AG04450 (cell line): Measurements from ENCODE around the gene RPS24. TPM values are rescaled to one million over a fixed set of nuclear protein-coding genes. Genes with fewer than 3 reads are reported as not detected.

Experiments used
- CTCF ChIA-PET: fragments of 300-600, 350-600 bp; formaldehyde crosslinking; extraction: SDS; loops from one replicate; lab custom pipeline; 2022; ENCODE audit warnings: antibody characterized with exemption, inconsistent platforms; lab: Charles Lee
- POLR2A ChIA-PET: fragments of 350-600 bp; formaldehyde crosslinking; extraction: SDS; loops from one replicate; lab custom pipeline; 2021; ENCODE audit warnings: antibody characterized with exemption, inconsistent platforms; lab: Yijun Ruan, JAX
- DNase-seq: peaks from one replicate; pipeline ENCODE4 v3.0.0-alpha.2; 2011; ENCODE audit warnings: low read depth, low spot score
- H3K27ac ChIP-seq: one replicate; pipeline ENCODE4 v1.5.1; 2012; ENCODE audit warnings: low read depth, low read length, control low read depth
- H3K27me3 ChIP-seq: one replicate; pipeline ENCODE4 v1.6.0; 2012; ENCODE audit warnings: low read length; ENCODE audit not compliant: control insufficient read depth, insufficient read depth
- H3K4me3 ChIP-seq: 2 replicates; pipeline ENCODE4 v1.5.1; 2011; ENCODE audit warnings: mild to moderate bottlenecking, low read depth, low read length, control low read depth
- H3K9me3 ChIP-seq: 2 replicates; pipeline ENCODE4 v1.5.1; 2012; ENCODE audit warnings: low read length; ENCODE audit not compliant: control insufficient read depth, insufficient read depth
- polyA plus RNA-seq: library from polyadenylated mRNA; depleted of rRNA; stranded (reverse); fragments of >200 nt; gene quantifications from 2 replicates; pipeline ENCODE4 v1.2.3, GENCODE V29; 2011
- TF ChIP-seq, protein P1 (sequence below): IDR thresholded peaks from 2 replicates; pipeline ENCODE4 v1.5.1; 2011; ENCODE audit warnings: low read depth, low read length, control low read depth, inconsistent platforms

RPS24 gene
- polyA plus RNA-seq, 1 experiment: 3,777 TPM

DNA sequence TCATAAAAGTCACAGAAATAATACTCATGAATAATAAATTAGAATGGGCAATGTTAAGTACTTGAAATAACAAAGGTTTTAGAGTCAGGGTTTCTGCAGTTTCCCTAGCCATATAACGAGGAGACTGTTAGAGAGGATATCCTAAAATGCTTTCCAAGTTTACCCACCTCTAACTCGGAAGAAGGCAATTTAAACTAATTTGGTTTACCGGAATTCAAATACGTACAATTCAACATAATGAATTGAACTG lies 351 bp upstream of the RPS24 start:
- ChIA-PET POLR2A (interaction anchor here (1.5 kb wide), 1 partner anchor 9 kb away, joined by 5 read pairs; no protein-coding TSS in a partner anchor), CTCF (no interaction called here)
- H3K27ac ChIP-seq: no peak overlapping the region

DNA sequence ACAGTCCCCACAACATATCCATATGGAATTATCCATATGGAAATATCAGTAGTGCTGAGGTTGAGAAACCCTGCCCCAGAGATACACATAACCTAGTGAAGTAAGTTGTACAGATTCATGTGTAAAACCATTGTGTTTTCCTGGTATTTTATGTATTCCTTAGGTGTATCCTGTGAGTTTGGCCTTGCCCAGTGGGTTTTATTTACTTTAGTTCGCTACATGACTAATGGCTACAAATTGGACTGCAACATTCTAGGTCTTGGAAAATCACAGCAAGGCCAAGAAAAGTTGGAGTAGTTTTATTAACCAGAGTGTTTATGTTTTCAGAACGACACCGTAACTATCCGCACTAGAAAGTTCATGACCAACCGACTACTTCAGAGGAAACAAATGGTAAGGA lies 1.4 kb downstream of the RPS24 start:
- no peak overlapping the region for H3K27ac ChIP-seq
- H3K9me3 ChIP-seq: no peaks in the 10 kb centered on the region; the same call in 1 of the 2 replicates
- DNase-seq: no peak
- H3K27me3 ChIP-seq: no peaks in the 10 kb centered on the region
- ChIA-PET POLR2A (no interaction called here), CTCF (interaction anchor here (1.5 kb wide), 1 partner anchor 11 kb away, joined by 10 read pairs; no protein-coding TSS in a partner anchor)
- TF ChIP-seq, protein P1, sequence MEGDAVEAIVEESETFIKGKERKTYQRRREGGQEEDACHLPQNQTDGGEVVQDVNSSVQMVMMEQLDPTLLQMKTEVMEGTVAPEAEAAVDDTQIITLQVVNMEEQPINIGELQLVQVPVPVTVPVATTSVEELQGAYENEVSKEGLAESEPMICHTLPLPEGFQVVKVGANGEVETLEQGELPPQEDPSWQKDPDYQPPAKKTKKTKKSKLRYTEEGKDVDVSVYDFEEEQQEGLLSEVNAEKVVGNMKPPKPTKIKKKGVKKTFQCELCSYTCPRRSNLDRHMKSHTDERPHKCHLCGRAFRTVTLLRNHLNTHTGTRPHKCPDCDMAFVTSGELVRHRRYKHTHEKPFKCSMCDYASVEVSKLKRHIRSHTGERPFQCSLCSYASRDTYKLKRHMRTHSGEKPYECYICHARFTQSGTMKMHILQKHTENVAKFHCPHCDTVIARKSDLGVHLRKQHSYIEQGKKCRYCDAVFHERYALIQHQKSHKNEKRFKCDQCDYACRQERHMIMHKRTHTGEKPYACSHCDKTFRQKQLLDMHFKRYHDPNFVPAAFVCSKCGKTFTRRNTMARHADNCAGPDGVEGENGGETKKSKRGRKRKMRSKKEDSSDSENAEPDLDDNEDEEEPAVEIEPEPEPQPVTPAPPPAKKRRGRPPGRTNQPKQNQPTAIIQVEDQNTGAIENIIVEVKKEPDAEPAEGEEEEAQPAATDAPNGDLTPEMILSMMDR: no peak
- peak overlapping the region; percentile 99 for H3K4me3 ChIP-seq

More for the DNA sequence above, 351 bp upstream of the RPS24 start:
- no peaks in the 10 kb centered on the region; the same call in 1 of the 2 replicates for H3K9me3 ChIP-seq
- H3K4me3 ChIP-seq: peak overlapping the region; percentile 41
- H3K27me3 ChIP-seq: no peaks in the 10 kb centered on the region
- DNase-seq: no peak
- TF ChIP-seq, protein P1: no peak

DNA sequence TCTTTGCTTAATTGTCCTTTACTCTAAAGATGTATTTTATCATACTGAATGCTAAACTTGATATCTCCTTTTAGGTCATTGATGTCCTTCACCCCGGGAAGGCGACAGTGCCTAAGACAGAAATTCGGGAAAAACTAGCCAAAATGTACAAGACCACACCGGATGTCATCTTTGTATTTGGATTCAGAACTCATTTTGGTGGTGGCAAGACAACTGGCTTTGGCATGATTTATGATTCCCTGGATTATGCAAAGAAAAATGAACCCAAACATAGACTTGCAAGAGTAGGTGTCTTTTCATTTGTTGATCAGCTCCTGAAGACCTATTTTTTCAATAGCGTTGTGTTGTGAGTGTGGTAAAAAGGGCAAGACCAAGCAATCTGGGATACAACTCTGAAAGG lies 1.8 kb downstream of the RPS24 start:
- H3K9me3 ChIP-seq: no peaks in the 10 kb centered on the region; the same call in 1 of the 2 replicates
- TF ChIP-seq, protein P1: no peak
- ChIA-PET POLR2A (no interaction called here), CTCF (interaction anchor here (0.8 to 1.5 kb wide), 2 partner anchors 11 to 12 kb away, joined by 7 to 10 read pairs; no protein-coding TSS in a partner anchor)
- peak overlapping the region; percentile 99 for H3K4me3 ChIP-seq
- no peak for DNase-seq
- H3K27ac ChIP-seq: no peak overlapping the region
- no peaks in the 10 kb centered on the region for H3K27me3 ChIP-seq

DNA sequence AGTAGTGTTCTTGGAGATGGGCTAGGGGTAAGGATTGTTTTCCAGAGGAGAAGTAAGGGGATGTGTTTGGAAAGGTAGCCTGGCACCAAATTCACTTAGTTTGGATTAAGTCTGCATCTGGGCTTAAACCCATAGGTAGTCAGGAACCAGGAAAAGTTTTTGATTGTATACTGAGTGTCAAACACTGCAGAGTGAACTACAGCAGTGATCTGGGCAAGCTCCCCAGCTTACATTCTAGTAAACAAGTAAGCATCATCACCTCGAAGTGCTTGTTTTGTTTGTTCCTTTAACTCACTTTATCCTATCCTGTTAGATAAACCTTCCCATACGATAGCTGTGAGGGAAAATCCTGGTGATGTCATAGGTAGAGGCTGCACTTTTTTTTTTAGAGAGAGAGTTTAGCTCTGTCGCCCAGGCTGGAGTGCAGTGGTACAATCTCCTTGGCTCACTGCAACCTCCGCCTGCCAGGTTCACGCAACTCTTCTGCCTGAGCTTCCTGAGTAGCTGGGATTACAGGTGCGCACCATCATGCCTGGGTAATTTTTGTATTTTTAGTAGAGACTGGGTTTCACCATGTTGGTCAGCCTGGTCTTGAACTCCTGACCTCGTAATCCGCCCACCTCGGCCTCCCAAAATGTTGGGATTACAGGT lies 2.4 kb downstream of the RPS24 start:
- POLR2A ChIA-PET: no interaction called here
- CTCF ChIA-PET: interaction anchor here (0.8 to 1.7 kb wide), 3 partner anchors 10 to 11 kb away, joined by 7 to 10 read pairs (median 10); no protein-coding TSS in a partner anchor
- no peak overlapping the region for H3K27ac ChIP-seq
- no peaks in the 10 kb centered on the region; the same call in 1 of the 2 replicates for H3K9me3 ChIP-seq
- TF ChIP-seq, protein P1: no peak
- H3K4me3 ChIP-seq: 0 out of 2 replicates have a peak overlapping the region, but pooled peaks have one; percentile 7
- no peaks in the 10 kb centered on the region for H3K27me3 ChIP-seq
- no peak for DNase-seq

DNA sequence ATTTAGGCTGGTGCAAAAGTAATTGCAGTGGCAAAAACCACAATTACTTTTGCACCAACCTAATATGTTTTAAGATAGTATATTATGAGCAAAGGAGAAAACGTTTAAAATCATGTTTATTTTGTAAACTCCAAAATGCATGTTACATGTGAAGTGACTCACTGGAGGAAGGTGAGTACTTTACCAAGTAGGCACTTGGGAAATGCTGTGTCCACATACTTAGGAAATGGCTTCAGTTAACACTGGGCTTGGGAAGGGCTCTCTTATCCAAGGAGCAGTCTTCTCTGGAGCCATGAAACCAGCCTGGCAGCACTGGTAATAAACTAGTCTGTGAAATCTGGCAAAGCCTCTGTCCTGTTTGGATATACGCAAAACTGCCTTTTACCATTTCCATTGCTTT lies 4.4 kb downstream of the RPS24 start:
- CTCF ChIA-PET: no interaction called here
- Histone ChIP-seq H3K27ac (no peak overlapping the region), H3K4me3 (no peak overlapping the region), H3K9me3 (no peaks in the 10 kb centered on the region; the same call in 1 of the 2 replicates), H3K27me3 (no peaks in the 10 kb centered on the region)
- TF ChIP-seq, protein P1: no peak
- no peak for DNase-seq
- POLR2A ChIA-PET: no interaction called here
